Activated CD8-positive, alpha-beta T cell treated with anti-CD3 and anti-CD28 coated beads, Interleukin-2, amount 10 ng/mL, durations not matched to agents 7 days and 5 days (primary cell): Measurements from ENCODE around the gene ACSL3. TPM values are rescaled to one million over a fixed set of nuclear protein-coding genes. Genes with fewer than 3 reads are reported as not detected.
A peak's percentile ranks its signal among the peaks of the same experiment; 100 is the strongest.

Experiments used
- ATAC-seq: fragments of 150-1000 bp; cut with Tn5 transposase; one replicate; pipeline ENCODE4 v1.10.0; 2021; ENCODE audit warnings: moderate library complexity
- CTCF ChIA-PET: fragments of 350-600 bp; sonication (Branson Sonifier 250); formaldehyde crosslinking; loops from one replicate; lab custom pipeline; 2021; ENCODE audit warnings: antibody characterized with exemption; lab: Charles Lee
- POLR2A ChIA-PET: fragments of 350-600 bp; sonication (Branson Sonifier 250); formaldehyde crosslinking; loops from one replicate; lab custom pipeline; 2021; ENCODE audit warnings: antibody characterized with exemption; lab: Charles Lee
- DNase-seq: peaks from one replicate; pipeline ENCODE4 v3.0.0-alpha.2; 2020
- H3K27ac Mint-ChIP-seq: one replicate; pipeline ENCODE4 v1.8.0; 2021; ENCODE audit warnings: mild to moderate bottlenecking, mixed read lengths
- H3K27me3 Mint-ChIP-seq: one replicate; pipeline ENCODE4 v1.8.0; 2021; ENCODE audit warnings: low read depth, mixed read lengths
- H3K36me3 Mint-ChIP-seq: one replicate; pipeline ENCODE4 v1.8.0; 2021; ENCODE audit warnings: low read depth, mixed read lengths
- H3K4me1 Mint-ChIP-seq: one replicate; pipeline ENCODE4 v1.8.0; 2021; ENCODE audit warnings: low read depth, mixed read lengths
- H3K4me3 Mint-ChIP-seq: one replicate; pipeline ENCODE4 v1.8.0; 2021; ENCODE audit warnings: mild to moderate bottlenecking, mixed read lengths
- H3K9me3 Mint-ChIP-seq: one replicate; pipeline ENCODE4 v1.8.0; 2022; ENCODE audit warnings: mixed read lengths; ENCODE audit not compliant: insufficient read depth
- total RNA-seq, 2 experiments: library from RNA; stranded (reverse); gene quantifications; one replicate each; pipeline ENCODE4 v1.2.3, GENCODE V29; 2021

ACSL3 gene
- total RNA-seq, 2 experiments from 2014 or later = 46.5 to 54.6 TPM

- H3K4me3 Mint-ChIP-seq = no peak overlapping the region
- DNase-seq (no peak), ATAC-seq (no peak)
- peaks cover 3% of the 10 kb centered on the region for H3K4me1 Mint-ChIP-seq
- POLR2A ChIA-PET = no interaction called here
- H3K9me3 Mint-ChIP-seq = no peaks in the 10 kb centered on the region
- H3K27ac Mint-ChIP-seq = no peak overlapping the region
- H3K27me3 Mint-ChIP-seq = no peaks in the 10 kb centered on the region
- peaks cover 42% of the 10 kb centered on the region for H3K36me3 Mint-ChIP-seq
- CTCF ChIA-PET = no interaction called here
Measured at GRCh38 chr2:222936705-222937104, 75.9 kb downstream of the ACSL3 start.

GRCh38 chr2:222938327-222938726 lies 77.5 kb downstream of the ACSL3 start:
- Mint-ChIP-seq H3K27me3 (no peaks in the 10 kb centered on the region), H3K36me3 (peaks cover 40% of the 10 kb centered on the region), H3K4me3 (no peak overlapping the region), H3K27ac (no peak overlapping the region), H3K9me3 (no peaks in the 10 kb centered on the region), H3K4me1 (peaks cover 4% of the 10 kb centered on the region)
- ATAC-seq (no peak), DNase-seq (no peak)
- POLR2A ChIA-PET = no interaction called here
- CTCF ChIA-PET = interaction anchor here (0.8 to 2.0 kb wide), 26 partner anchors 10 to 290 kb away, joined by 3 to 22 read pairs (median 5); no protein-coding TSS in a partner anchor

- Mint-ChIP-seq H3K36me3 (peaks cover 35% of the 10 kb centered on the region), H3K4me1 (peaks cover 5% of the 10 kb centered on the region), H3K27ac (no peak overlapping the region), H3K9me3 (no peaks in the 10 kb centered on the region), H3K27me3 (no peaks in the 10 kb centered on the region), H3K4me3 (no peak overlapping the region)
- ChIA-PET POLR2A (no interaction called here), CTCF (interaction anchor here (0.6 to 4.0 kb wide), 44 partner anchors 9 to 325 kb away, joined by 3 to 28 read pairs (median 5); no protein-coding TSS in a partner anchor)
- DNase-seq (peak; percentile 81), ATAC-seq (peak; percentile 96)
Measured at GRCh38 chr2:222939208-222939856, 78.5 kb downstream of the ACSL3 start.

- POLR2A ChIA-PET = no interaction called here
- peaks cover 30% of the 10 kb centered on the region for H3K36me3 Mint-ChIP-seq
- no peak overlapping the region for H3K27ac Mint-ChIP-seq
- CTCF ChIA-PET = interaction anchor here (0.6 to 4.0 kb wide), 20 partner anchors 9 to 325 kb away, joined by 3 to 28 read pairs (median 6); no protein-coding TSS in a partner anchor
- DNase-seq = no peak
- no peaks in the 10 kb centered on the region for H3K9me3 Mint-ChIP-seq
- peaks cover 5% of the 10 kb centered on the region for H3K4me1 Mint-ChIP-seq
- H3K27me3 Mint-ChIP-seq = no peaks in the 10 kb centered on the region
- H3K4me3 Mint-ChIP-seq = no peak overlapping the region
- ATAC-seq = no peak
Measured at GRCh38 chr2:222939979-222940378, 79.1 kb downstream of the ACSL3 start.

GRCh38 chr2:222941510-222942032 lies 80.7 kb downstream of the ACSL3 start:
- Mint-ChIP-seq H3K9me3 (no peaks in the 10 kb centered on the region), H3K36me3 (peaks cover 23% of the 10 kb centered on the region), H3K27me3 (no peaks in the 10 kb centered on the region), H3K4me1 (peaks cover 5% of the 10 kb centered on the region), H3K4me3 (no peak overlapping the region), H3K27ac (no peak overlapping the region)
- ATAC-seq (no peak), DNase-seq (no peak)
- ChIA-PET CTCF (interaction anchor here (4.0 kb wide), 1 partner anchor 250 kb away, joined by 28 read pairs; no protein-coding TSS in a partner anchor), POLR2A (no interaction called here)

- Mint-ChIP-seq H3K27ac (no peak overlapping the region), H3K4me1 (peaks cover 5% of the 10 kb centered on the region), H3K9me3 (no peaks in the 10 kb centered on the region), H3K4me3 (no peak overlapping the region), H3K36me3 (peaks cover 13% of the 10 kb centered on the region), H3K27me3 (peaks cover 1% of the 10 kb centered on the region)
- DNase-seq = no peak
- ATAC-seq = no peak
- POLR2A ChIA-PET = no interaction called here
- CTCF ChIA-PET = interaction anchor here (4.0 kb wide), 1 partner anchor 251 kb away, joined by 28 read pairs; no protein-coding TSS in a partner anchor
Measured at GRCh38 chr2:222942561-222942960, 81.7 kb downstream of the ACSL3 start.

GRCh38 chr2:222942977-222943376 lies 82.1 kb downstream of the ACSL3 start:
- no peaks in the 10 kb centered on the region for H3K9me3 Mint-ChIP-seq
- DNase-seq = no peak
- no peak overlapping the region for H3K27ac Mint-ChIP-seq
- no peak for ATAC-seq
- H3K36me3 Mint-ChIP-seq = peaks cover 10% of the 10 kb centered on the region
- peaks cover 5% of the 10 kb centered on the region for H3K4me1 Mint-ChIP-seq
- ChIA-PET CTCF (no interaction called here), POLR2A (no interaction called here)
- H3K27me3 Mint-ChIP-seq = peaks cover 3% of the 10 kb centered on the region
- H3K4me3 Mint-ChIP-seq = no peak overlapping the region

GRCh38 chr2:222943820-222944219 lies 83.0 kb downstream of the ACSL3 start:
- Mint-ChIP-seq H3K27me3 (peaks cover 4% of the 10 kb centered on the region), H3K36me3 (peaks cover 10% of the 10 kb centered on the region), H3K4me3 (no peak overlapping the region), H3K27ac (no peak overlapping the region), H3K4me1 (peaks cover 5% of the 10 kb centered on the region), H3K9me3 (no peaks in the 10 kb centered on the region)
- ATAC-seq = no peak
- ChIA-PET CTCF (interaction anchor here (0.9 kb wide), 1 partner anchor 253 kb away, joined by 4 read pairs; no protein-coding TSS in a partner anchor), POLR2A (no interaction called here)
- DNase-seq = no peak

- DNase-seq (no peak), ATAC-seq (no peak)
- Mint-ChIP-seq H3K9me3 (no peaks in the 10 kb centered on the region), H3K4me3 (no peak overlapping the region), H3K36me3 (peaks cover 6% of the 10 kb centered on the region), H3K4me1 (peaks cover 2% of the 10 kb centered on the region), H3K27me3 (peaks cover 7% of the 10 kb centered on the region), H3K27ac (no peak overlapping the region)
- ChIA-PET POLR2A (no interaction called here), CTCF (interaction anchor here (0.9 kb wide), 1 partner anchor 254 kb away, joined by 4 read pairs; no protein-coding TSS in a partner anchor)
Measured at GRCh38 chr2:222944552-222944951, 83.7 kb downstream of the ACSL3 start.

GRCh38 chr2:222944971-222945740 lies 84.3 kb downstream of the ACSL3 start:
- H3K36me3 Mint-ChIP-seq = peaks cover 6% of the 10 kb centered on the region
- DNase-seq = no peak
- H3K27ac Mint-ChIP-seq = no peak overlapping the region
- H3K27me3 Mint-ChIP-seq = peaks cover 13% of the 10 kb centered on the region
- ChIA-PET POLR2A (no interaction called here), CTCF (interaction anchor here (0.9 kb wide), 1 partner anchor 254 kb away, joined by 4 read pairs; no protein-coding TSS in a partner anchor)
- H3K4me3 Mint-ChIP-seq = no peak overlapping the region
- no peak for ATAC-seq
- H3K9me3 Mint-ChIP-seq = no peaks in the 10 kb centered on the region
- H3K4me1 Mint-ChIP-seq = peaks cover 2% of the 10 kb centered on the region

- H3K4me3 Mint-ChIP-seq = no peak overlapping the region
- no peak for ATAC-seq
- no peak overlapping the region for H3K27ac Mint-ChIP-seq
- no peaks in the 10 kb centered on the region for H3K9me3 Mint-ChIP-seq
- CTCF ChIA-PET = no interaction called here
- POLR2A ChIA-PET = no interaction called here
- H3K36me3 Mint-ChIP-seq = peaks cover 6% of the 10 kb centered on the region
- no peak for DNase-seq
- H3K27me3 Mint-ChIP-seq = peaks cover 17% of the 10 kb centered on the region
- peaks cover 2% of the 10 kb centered on the region for H3K4me1 Mint-ChIP-seq
Measured at GRCh38 chr2:222945887-222946286, 85.1 kb downstream of the ACSL3 start.
